ENCODE measurements around the gene CA10. TPM values are rescaled to one million over a fixed set of nuclear protein-coding genes. Genes with fewer than 3 reads are reported as not detected.

The CA10 gene
- total RNA-seq, 1 donor from 2014 or later = 10.4 TPM

DNA sequence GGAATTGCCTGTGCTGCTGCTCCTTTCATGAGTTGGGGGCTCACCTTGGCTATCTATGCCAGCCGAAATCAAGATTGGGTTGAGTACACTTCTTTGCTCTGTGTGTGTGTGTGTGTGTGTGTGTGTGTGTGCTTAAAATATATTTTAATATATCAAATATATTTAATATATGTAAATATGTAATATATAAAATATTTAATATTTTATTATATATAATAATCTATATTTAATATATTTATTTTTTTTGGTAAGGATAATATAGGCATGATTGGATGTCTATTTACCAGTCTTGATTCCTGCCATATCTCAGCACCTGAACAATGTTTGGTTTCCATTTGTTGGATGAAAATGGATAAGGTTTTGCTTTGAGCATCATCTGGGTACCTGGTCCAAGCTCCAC, 399.3 kb downstream of the CA10 start:
- Histone ChIP-seq H3K9me3 (ENCODE audit: control insufficient read depth in 3 of 3, low read length in 3 of 3) (no peaks in the 10 kb centered on the region), H3K27me3 (ENCODE audit: control insufficient read depth in 3 of 3, insufficient read depth in 3 of 3, low read length in 3 of 3) (no peaks in the 10 kb centered on the region), H3K4me3 (ENCODE audit: low read length in 3 of 3) (no peak overlapping the region), H3K27ac (ENCODE audit: low read depth, low read length) (no peak overlapping the region), H3K36me3 (ENCODE audit: control insufficient read depth in 3 of 3, insufficient read depth in 3 of 3, low read length in 3 of 3) (no peaks in the 10 kb centered on the region), H3K9ac (ENCODE audit: low read depth in 1 of 3, low read length in 3 of 3) (no peak overlapping the region), H3K4me1 (ENCODE audit: control insufficient read depth in 3 of 3, insufficient read depth in 3 of 3, low read length in 3 of 3) (no peaks in the 10 kb centered on the region)

GRCh38 chr17:51751072-51751471, 407.4 kb downstream of the CA10 start:
- Histone ChIP-seq H3K9me3 (ENCODE audit: control insufficient read depth in 3 of 3, low read length in 3 of 3) (no peaks in the 10 kb centered on the region), H3K9ac (ENCODE audit: low read depth in 1 of 3, low read length in 3 of 3) (no peak overlapping the region), H3K27ac (ENCODE audit: low read depth, low read length) (no peak overlapping the region), H3K4me3 (ENCODE audit: low read length in 3 of 3) (no peak overlapping the region), H3K36me3 (ENCODE audit: control insufficient read depth in 3 of 3, insufficient read depth in 3 of 3, low read length in 3 of 3) (no peaks in the 10 kb centered on the region), H3K4me1 (ENCODE audit: control insufficient read depth in 3 of 3, insufficient read depth in 3 of 3, low read length in 3 of 3) (no peaks in the 10 kb centered on the region), H3K27me3 (ENCODE audit: control insufficient read depth in 3 of 3, insufficient read depth in 3 of 3, low read length in 3 of 3) (no peaks in the 10 kb centered on the region)

DNA sequence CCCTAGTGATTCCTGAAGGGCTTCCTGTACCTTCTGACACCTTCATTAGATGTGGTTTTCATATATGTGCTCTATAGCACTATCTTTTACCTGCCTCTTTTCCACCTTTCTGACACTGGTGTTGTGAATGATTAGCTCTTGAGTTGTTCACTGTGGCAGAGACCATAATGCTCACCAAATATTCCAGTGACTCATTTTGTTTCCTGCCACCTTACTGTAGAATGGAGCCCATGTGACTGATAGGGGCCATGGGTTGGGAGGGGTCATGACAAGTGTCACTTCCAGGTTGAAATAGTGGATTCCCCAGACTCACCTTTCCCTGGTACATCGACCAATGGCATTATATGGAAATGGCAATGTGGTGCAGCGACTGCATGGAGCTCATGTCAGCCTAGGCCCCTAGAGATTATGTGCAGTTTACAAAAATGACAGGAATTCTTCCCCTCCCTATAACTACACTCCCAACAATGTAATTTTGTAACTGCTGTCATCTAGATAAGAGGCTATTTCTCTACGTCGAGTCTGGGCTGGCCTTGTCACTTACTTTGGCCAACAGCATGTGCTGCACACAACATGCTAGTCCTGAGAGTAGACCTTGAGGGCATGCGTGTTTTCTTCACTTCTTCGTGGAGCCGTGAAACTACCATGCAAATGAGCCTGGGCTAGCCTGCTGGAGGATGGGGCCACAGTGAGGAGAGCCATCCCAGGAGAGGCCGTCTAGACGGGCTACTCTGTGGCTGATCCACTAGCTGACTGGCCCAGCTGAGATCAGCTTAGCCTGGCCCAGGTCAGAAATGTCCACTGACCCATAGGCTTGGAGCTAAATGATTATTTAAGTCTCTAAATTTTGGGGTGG, 409.5 kb downstream of the CA10 start:
- no peak overlapping the region for H3K9ac ChIP-seq (ENCODE audit: low read depth in 1 of 3, low read length in 3 of 3)
- H3K27me3 ChIP-seq (ENCODE audit: control insufficient read depth in 3 of 3, insufficient read depth in 3 of 3, low read length in 3 of 3) = no peaks in the 10 kb centered on the region
- no peak overlapping the region for H3K4me3 ChIP-seq (ENCODE audit: low read length in 3 of 3)
- H3K9me3 ChIP-seq (ENCODE audit: control insufficient read depth in 3 of 3, low read length in 3 of 3) = no peaks in the 10 kb centered on the region
- no peak overlapping the region for H3K27ac ChIP-seq (ENCODE audit: low read depth, low read length)
- H3K4me1 ChIP-seq (ENCODE audit: control insufficient read depth in 3 of 3, insufficient read depth in 3 of 3, low read length in 3 of 3) = no peaks in the 10 kb centered on the region
- no peaks in the 10 kb centered on the region for H3K36me3 ChIP-seq (ENCODE audit: control insufficient read depth in 3 of 3, insufficient read depth in 3 of 3, low read length in 3 of 3)

- H3K36me3 ChIP-seq (ENCODE audit: control insufficient read depth in 3 of 3, insufficient read depth in 3 of 3, low read length in 3 of 3) = no peaks in the 10 kb centered on the region
- no peak overlapping the region for H3K4me3 ChIP-seq (ENCODE audit: low read length in 3 of 3)
- H3K9ac ChIP-seq (ENCODE audit: low read depth in 1 of 3, low read length in 3 of 3) = no peak overlapping the region
- H3K27me3 ChIP-seq (ENCODE audit: control insufficient read depth in 3 of 3, insufficient read depth in 3 of 3, low read length in 3 of 3) = no peaks in the 10 kb centered on the region
- no peaks in the 10 kb centered on the region for H3K9me3 ChIP-seq (ENCODE audit: control insufficient read depth in 3 of 3, low read length in 3 of 3)
- no peaks in the 10 kb centered on the region for H3K4me1 ChIP-seq (ENCODE audit: control insufficient read depth in 3 of 3, insufficient read depth in 3 of 3, low read length in 3 of 3)
- H3K27ac ChIP-seq (ENCODE audit: low read depth, low read length) = no peak overlapping the region
Observed at GRCh38 chr17:51746421-51746820, 412.1 kb downstream of the CA10 start.

GRCh38 chr17:51745993-51746392, 412.5 kb downstream of the CA10 start:
- Histone ChIP-seq H3K4me1 (ENCODE audit: control insufficient read depth in 3 of 3, insufficient read depth in 3 of 3, low read length in 3 of 3) (no peaks in the 10 kb centered on the region), H3K36me3 (ENCODE audit: control insufficient read depth in 3 of 3, insufficient read depth in 3 of 3, low read length in 3 of 3) (no peaks in the 10 kb centered on the region), H3K27ac (ENCODE audit: low read depth, low read length) (no peak overlapping the region), H3K4me3 (ENCODE audit: low read length in 3 of 3) (no peak overlapping the region), H3K9ac (ENCODE audit: low read depth in 1 of 3, low read length in 3 of 3) (no peak overlapping the region), H3K27me3 (ENCODE audit: control insufficient read depth in 3 of 3, insufficient read depth in 3 of 3, low read length in 3 of 3) (no peaks in the 10 kb centered on the region), H3K9me3 (ENCODE audit: control insufficient read depth in 3 of 3, low read length in 3 of 3) (no peaks in the 10 kb centered on the region)

GRCh38 chr17:51743477-51743876, 415.0 kb downstream of the CA10 start:
- H3K4me1 ChIP-seq (ENCODE audit: control insufficient read depth in 3 of 3, insufficient read depth in 3 of 3, low read length in 3 of 3) = no peaks in the 10 kb centered on the region
- no peak overlapping the region for H3K27ac ChIP-seq (ENCODE audit: low read depth, low read length)
- H3K27me3 ChIP-seq (ENCODE audit: control insufficient read depth in 3 of 3, insufficient read depth in 3 of 3, low read length in 3 of 3) = no peaks in the 10 kb centered on the region
- no peak overlapping the region for H3K4me3 ChIP-seq (ENCODE audit: low read length in 3 of 3)
- H3K9me3 ChIP-seq (ENCODE audit: control insufficient read depth in 3 of 3, low read length in 3 of 3) = no peaks in the 10 kb centered on the region
- H3K9ac ChIP-seq (ENCODE audit: low read depth in 1 of 3, low read length in 3 of 3) = no peak overlapping the region
- H3K36me3 ChIP-seq (ENCODE audit: control insufficient read depth in 3 of 3, insufficient read depth in 3 of 3, low read length in 3 of 3) = no peaks in the 10 kb centered on the region

- Histone ChIP-seq H3K4me3 (ENCODE audit: low read length in 3 of 3) (no peak overlapping the region), H3K9me3 (ENCODE audit: control insufficient read depth in 3 of 3, low read length in 3 of 3) (no peaks in the 10 kb centered on the region), H3K36me3 (ENCODE audit: control insufficient read depth in 3 of 3, insufficient read depth in 3 of 3, low read length in 3 of 3) (no peaks in the 10 kb centered on the region), H3K27ac (ENCODE audit: low read depth, low read length) (no peak overlapping the region), H3K27me3 (ENCODE audit: control insufficient read depth in 3 of 3, insufficient read depth in 3 of 3, low read length in 3 of 3) (no peaks in the 10 kb centered on the region), H3K9ac (ENCODE audit: low read depth in 1 of 3, low read length in 3 of 3) (no peak overlapping the region), H3K4me1 (ENCODE audit: control insufficient read depth in 3 of 3, insufficient read depth in 3 of 3, low read length in 3 of 3) (no peaks in the 10 kb centered on the region)
Observed at GRCh38 chr17:51742571-51742970, 415.9 kb downstream of the CA10 start.

DNA sequence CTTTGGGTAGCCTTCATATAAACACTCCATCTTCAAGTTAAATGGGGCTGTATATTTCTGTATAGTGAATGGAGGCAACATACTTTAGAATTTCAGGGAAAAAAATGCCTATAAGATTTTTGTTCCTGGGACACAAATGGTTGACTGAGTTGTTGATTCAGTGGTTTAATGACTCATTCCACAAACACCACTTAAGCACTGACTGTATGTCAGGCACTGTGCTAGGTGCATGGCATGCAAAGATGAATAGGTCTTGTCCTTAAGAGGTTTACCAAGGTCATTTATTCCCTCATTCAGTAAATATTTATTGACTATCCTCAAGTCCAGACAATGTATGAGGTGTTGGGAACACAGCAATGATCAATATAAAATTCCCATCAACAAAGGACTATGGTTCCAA, 417.1 kb downstream of the CA10 start:
- Histone ChIP-seq H3K27me3 (ENCODE audit: control insufficient read depth in 3 of 3, insufficient read depth in 3 of 3, low read length in 3 of 3) (no peaks in the 10 kb centered on the region), H3K4me1 (ENCODE audit: control insufficient read depth in 3 of 3, insufficient read depth in 3 of 3, low read length in 3 of 3) (no peaks in the 10 kb centered on the region), H3K36me3 (ENCODE audit: control insufficient read depth in 3 of 3, insufficient read depth in 3 of 3, low read length in 3 of 3) (no peaks in the 10 kb centered on the region), H3K9me3 (ENCODE audit: control insufficient read depth in 3 of 3, low read length in 3 of 3) (no peaks in the 10 kb centered on the region), H3K27ac (ENCODE audit: low read depth, low read length) (no peak overlapping the region), H3K4me3 (ENCODE audit: low read length in 3 of 3) (no peak overlapping the region), H3K9ac (ENCODE audit: low read depth in 1 of 3, low read length in 3 of 3) (no peak overlapping the region)

DNA sequence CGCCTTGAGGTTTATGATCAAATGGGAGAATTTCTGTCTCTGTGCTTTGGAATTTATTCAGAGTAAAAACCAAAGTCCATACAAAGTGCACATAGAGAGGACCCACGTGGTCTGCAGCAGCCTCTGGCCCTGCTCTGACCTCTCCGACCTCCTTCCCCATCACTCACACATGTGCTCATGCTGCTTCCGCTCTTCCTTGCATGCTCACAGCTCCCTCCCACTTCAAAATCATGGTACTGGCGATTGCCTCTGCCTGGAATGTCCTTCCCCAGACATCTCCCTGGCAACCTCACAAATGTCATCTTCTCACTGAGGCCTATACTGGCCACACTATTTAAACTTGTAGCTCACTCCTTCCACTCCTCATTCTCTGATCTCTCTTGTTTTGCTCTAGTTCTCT, 418.0 kb downstream of the CA10 start:
- H3K9me3 ChIP-seq (ENCODE audit: control insufficient read depth in 3 of 3, low read length in 3 of 3) = no peaks in the 10 kb centered on the region
- H3K27me3 ChIP-seq (ENCODE audit: control insufficient read depth in 3 of 3, insufficient read depth in 3 of 3, low read length in 3 of 3) = no peaks in the 10 kb centered on the region
- no peak overlapping the region for H3K4me3 ChIP-seq (ENCODE audit: low read length in 3 of 3)
- H3K9ac ChIP-seq (ENCODE audit: low read depth in 1 of 3, low read length in 3 of 3) = no peak overlapping the region
- H3K36me3 ChIP-seq (ENCODE audit: control insufficient read depth in 3 of 3, insufficient read depth in 3 of 3, low read length in 3 of 3) = no peaks in the 10 kb centered on the region
- no peaks in the 10 kb centered on the region for H3K4me1 ChIP-seq (ENCODE audit: control insufficient read depth in 3 of 3, insufficient read depth in 3 of 3, low read length in 3 of 3)
- H3K27ac ChIP-seq (ENCODE audit: low read depth, low read length) = no peak overlapping the region

DNA sequence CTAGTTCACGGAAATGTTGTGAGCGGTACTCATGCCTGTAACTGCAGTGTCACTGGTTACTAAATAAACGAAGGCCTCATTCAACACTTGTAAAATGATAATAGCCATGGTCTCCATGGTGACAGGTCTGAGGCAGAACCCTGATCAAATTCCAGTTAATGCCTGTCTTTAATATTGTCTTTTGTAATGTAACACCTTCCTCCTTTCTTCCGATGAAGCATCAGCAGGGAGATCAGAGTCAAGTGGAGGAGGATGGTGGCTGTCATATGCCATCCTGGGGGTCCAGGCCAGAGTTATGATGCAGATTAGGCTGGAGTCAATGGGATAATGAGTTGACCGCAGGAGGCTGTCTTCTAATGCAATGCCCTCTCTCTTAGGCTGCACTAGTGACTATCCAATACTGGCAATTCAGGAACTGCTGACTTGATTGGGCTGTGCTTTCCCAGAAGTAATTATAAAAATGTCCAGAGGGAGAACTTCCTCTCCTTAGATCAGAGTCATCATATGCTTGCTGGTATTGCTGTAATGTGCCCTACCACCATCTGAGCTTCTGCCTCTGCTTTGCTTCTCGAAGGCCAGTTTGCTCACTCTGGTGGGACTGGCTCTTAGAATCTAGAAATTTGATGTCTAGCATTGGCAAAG, 419.1 kb downstream of the CA10 start:
- H3K9ac ChIP-seq (ENCODE audit: low read depth in 1 of 3, low read length in 3 of 3) = no peak overlapping the region
- H3K27me3 ChIP-seq (ENCODE audit: control insufficient read depth in 3 of 3, insufficient read depth in 3 of 3, low read length in 3 of 3) = no peaks in the 10 kb centered on the region
- no peaks in the 10 kb centered on the region for H3K9me3 ChIP-seq (ENCODE audit: control insufficient read depth in 3 of 3, low read length in 3 of 3)
- no peak overlapping the region for H3K27ac ChIP-seq (ENCODE audit: low read depth, low read length)
- no peaks in the 10 kb centered on the region for H3K4me1 ChIP-seq (ENCODE audit: control insufficient read depth in 3 of 3, insufficient read depth in 3 of 3, low read length in 3 of 3)
- H3K36me3 ChIP-seq (ENCODE audit: control insufficient read depth in 3 of 3, insufficient read depth in 3 of 3, low read length in 3 of 3) = no peaks in the 10 kb centered on the region
- H3K4me3 ChIP-seq (ENCODE audit: low read length in 3 of 3) = no peak overlapping the region
